HEK293 (cell line): Measurements from ENCODE around the gene ERBB4.

Experiments used
- CTCF ChIA-PET: fragments of 350-600 bp; formaldehyde crosslinking; extraction: SDS; loops from one replicate; lab custom pipeline; 2021; ENCODE audit warnings: antibody characterized with exemption; lab: Yijun Ruan, JAX
- POLR2A ChIA-PET: fragments of 300-600 bp; formaldehyde crosslinking; extraction: SDS; loops from one replicate; lab custom pipeline; 2020; ENCODE audit warnings: antibody characterized with exemption, inconsistent platforms; lab: Yijun Ruan, JAX
- H3K27ac ChIP-seq: fragments of 200-500 bp; sonication (Bioruptor generic); 2 replicates; pipeline ENCODE4 v1.5.1; 2014; ENCODE audit warnings: low read depth, low read length, control low read depth, inconsistent platforms; ENCODE audit errors: extremely low read depth
- H3K36me3 ChIP-seq, 2 experiments: fragments of 200-500 bp in 1 of 2; sonication (Bioruptor generic) in 1 of 2; 1 replicate in 1 of 2; 2 replicates in 1 of 2; pipeline ENCODE4 v1.5.1; 2014 to 2017; ENCODE audit warnings: inconsistent platforms in 2 of 2, low read length in 2 of 2; ENCODE audit not compliant: control insufficient read depth in 2 of 2, insufficient read depth in 1 of 2
- H3K4me1 ChIP-seq: fragments of 200-500 bp; sonication (Bioruptor generic); 2 replicates; pipeline ENCODE4 v1.5.1; 2014; ENCODE audit warnings: mild to moderate bottlenecking, low read length, inconsistent platforms; ENCODE audit not compliant: control insufficient read depth, insufficient read depth
- H3K4me3 ChIP-seq: 2 replicates; pipeline ENCODE4 v1.5.1; 2011; ENCODE audit warnings: low read depth, mild to moderate bottlenecking, control low read depth, low read length, moderate library complexity
- H3K9me3 ChIP-seq: fragments of 200-500 bp; sonication (Bioruptor generic); 2 replicates; pipeline ENCODE4 v1.5.1; 2014; ENCODE audit warnings: low read depth, low read length, inconsistent platforms; ENCODE audit not compliant: control insufficient read depth, insufficient read depth
- ATF2 ChIP-seq: fragments of 450-650 bp; formaldehyde crosslinking; IDR thresholded peaks from 2 replicates; pipeline ENCODE4 v1.5.1; 2016; ENCODE audit warnings: missing biosample characterization, missing genetic modification characterization, low read depth
- BCL6B ChIP-seq: fragments of 450-650 bp; formaldehyde crosslinking; IDR thresholded peaks from 2 replicates; pipeline ENCODE4 v1.5.1; 2017; ENCODE audit warnings: missing biosample characterization, missing genetic modification characterization
- HOXA7 ChIP-seq: sonication (generic); formaldehyde crosslinking; IDR thresholded peaks from 2 replicates; pipeline ENCODE4 v1.8.1; 2022; ENCODE audit warnings: missing genetic modification reagents, borderline replicate concordance
- MYNN ChIP-seq: fragments of 450-650 bp; formaldehyde crosslinking; IDR thresholded peaks from 2 replicates; pipeline ENCODE4 v1.5.1; 2016; ENCODE audit warnings: missing biosample characterization, missing genetic modification characterization, borderline replicate concordance
- MZF1 ChIP-seq: fragments of 450-650 bp; formaldehyde crosslinking; IDR thresholded peaks from 2 replicates; pipeline ENCODE4 v1.5.1; 2017; ENCODE audit warnings: missing biosample characterization, missing genetic modification characterization, borderline replicate concordance
- RBAK ChIP-seq: fragments of 450-650 bp; formaldehyde crosslinking; IDR thresholded peaks from 2 replicates; pipeline ENCODE4 v1.5.1; 2016; ENCODE audit warnings: missing biosample characterization, missing genetic modification characterization
- SCRT1 ChIP-seq: fragments of 450-650 bp; formaldehyde crosslinking; IDR thresholded peaks from 2 replicates; pipeline ENCODE4 v1.5.1; 2016; ENCODE audit warnings: missing biosample characterization, missing genetic modification characterization, borderline replicate concordance
- SP7 ChIP-seq: fragments of 450-650 bp; formaldehyde crosslinking; IDR thresholded peaks from 2 replicates; pipeline ENCODE4 v1.5.1; 2016; ENCODE audit warnings: missing biosample characterization, missing genetic modification characterization
- ZBTB1 ChIP-seq: fragments of 450-650 bp; formaldehyde crosslinking; IDR thresholded peaks from 2 replicates; pipeline ENCODE4 v1.5.1; 2016; ENCODE audit warnings: missing biosample characterization, missing genetic modification characterization
- ZBTB21 ChIP-seq: fragments of 450-650 bp; formaldehyde crosslinking; IDR thresholded peaks from 2 replicates; pipeline ENCODE4 v1.5.1; 2017; ENCODE audit warnings: missing biosample characterization, missing genetic modification characterization
- ZIC2 ChIP-seq: fragments of 450-650 bp; formaldehyde crosslinking; IDR thresholded peaks from 2 replicates; pipeline ENCODE4 v1.5.1; 2016; ENCODE audit warnings: missing biosample characterization, missing genetic modification characterization
- ZNF10 ChIP-seq: fragments of 450-650 bp; formaldehyde crosslinking; IDR thresholded peaks from 2 replicates; pipeline ENCODE4 v1.5.1; 2017; ENCODE audit warnings: missing biosample characterization, missing genetic modification characterization
- ZNF18 ChIP-seq: fragments of 450-650 bp; formaldehyde crosslinking; IDR thresholded peaks from 2 replicates; pipeline ENCODE4 v1.5.1; 2016; ENCODE audit warnings: missing biosample characterization, missing genetic modification characterization
- ZNF23 ChIP-seq: fragments of 450-650 bp; formaldehyde crosslinking; IDR thresholded peaks from 2 replicates; pipeline ENCODE4 v1.5.1; 2016; ENCODE audit warnings: missing biosample characterization, missing genetic modification characterization, borderline replicate concordance
- ZNF280C ChIP-seq: fragments of 450-650 bp; formaldehyde crosslinking; IDR thresholded peaks from 2 replicates; pipeline ENCODE4 v1.5.1; 2016; ENCODE audit warnings: missing biosample characterization, missing genetic modification characterization
- ZNF311 ChIP-seq: fragments of 450-650 bp; formaldehyde crosslinking; IDR thresholded peaks from 2 replicates; pipeline ENCODE4 v1.5.1; 2017; ENCODE audit warnings: missing biosample characterization, missing genetic modification characterization, borderline replicate concordance
- ZNF423 ChIP-seq: fragments of 450-650 bp; formaldehyde crosslinking; IDR thresholded peaks from 2 replicates; pipeline ENCODE4 v1.5.1; 2016; ENCODE audit warnings: missing biosample characterization, missing genetic modification characterization
- ZNF571 ChIP-seq: fragments of 450-650 bp; formaldehyde crosslinking; IDR thresholded peaks from 2 replicates; pipeline ENCODE4 v1.5.0; 2017; ENCODE audit warnings: missing biosample characterization, missing genetic modification characterization
- ZNF585B ChIP-seq: fragments of 450-650 bp; formaldehyde crosslinking; IDR thresholded peaks from 2 replicates; pipeline ENCODE4 v1.5.1; 2016; ENCODE audit warnings: missing biosample characterization, missing genetic modification characterization
- ZNF629 ChIP-seq: fragments of 450-650 bp; formaldehyde crosslinking; IDR thresholded peaks from 2 replicates; pipeline ENCODE4 v1.5.1; 2017; ENCODE audit warnings: missing biosample characterization, missing genetic modification characterization
- ZNF639 ChIP-seq: fragments of 450-650 bp; formaldehyde crosslinking; IDR thresholded peaks from 2 replicates; pipeline ENCODE4 v1.5.1; 2016; ENCODE audit warnings: missing biosample characterization, missing genetic modification characterization
- ZNF701 ChIP-seq: fragments of 450-650 bp; formaldehyde crosslinking; IDR thresholded peaks from 2 replicates; pipeline ENCODE4 v1.5.1; 2016; ENCODE audit warnings: missing biosample characterization, missing genetic modification characterization
- ZNF707 ChIP-seq: fragments of 450-650 bp; formaldehyde crosslinking; IDR thresholded peaks from 2 replicates; pipeline ENCODE4 v1.5.1; 2016; ENCODE audit warnings: missing biosample characterization, missing genetic modification characterization
- ZNF768 ChIP-seq: fragments of 450-650 bp; formaldehyde crosslinking; IDR thresholded peaks from 2 replicates; pipeline ENCODE4 v1.5.1; 2018; ENCODE audit warnings: missing biosample characterization, mild to moderate bottlenecking, missing genetic modification characterization
- ZNF777 ChIP-seq: fragments of 450-650 bp; formaldehyde crosslinking; IDR thresholded peaks from 2 replicates; pipeline ENCODE4 v1.5.1; 2017; ENCODE audit warnings: missing biosample characterization, missing genetic modification characterization, borderline replicate concordance
- ZNF792 ChIP-seq: fragments of 450-650 bp; formaldehyde crosslinking; IDR thresholded peaks from 2 replicates; pipeline ENCODE4 v1.5.1; 2016; ENCODE audit warnings: missing biosample characterization, missing genetic modification characterization
- ZSCAN23 ChIP-seq: fragments of 450-650 bp; formaldehyde crosslinking; IDR thresholded peaks from 2 replicates; pipeline ENCODE4 v1.5.1; 2016; ENCODE audit warnings: missing biosample characterization, missing genetic modification characterization

The ERBB4 gene

GRCh38 chr2:212416086-212416485, 122.5 kb downstream of the ERBB4 start:
- Histone ChIP-seq H3K9me3 (no peaks in the 10 kb centered on the region), H3K27ac (no peak overlapping the region), H3K4me3 (no peak overlapping the region), H3K4me1 (no peaks in the 10 kb centered on the region), H3K36me3 (no peaks in the 10 kb centered on the region)
- CTCF ChIA-PET: no interaction called here
- TF ChIP-seq ZNF768 (tag by site-specific recombination): no peak
- TF ChIP-seq HOXA7 (CRISPR knock-in tag): no peak
- TF ChIP-seq SCRT1 (tag by site-specific recombination): no peak
- no peak for TF ChIP-seq MYNN (tag by site-specific recombination)
- TF ChIP-seq ZNF423: no peak
- TF ChIP-seq BCL6B: no peak
- TF ChIP-seq ZSCAN23 (tag by site-specific recombination): no peak
- TF ChIP-seq ZIC2 (tag by site-specific recombination): no peak
- TF ChIP-seq ZNF311 (tag by site-specific recombination): no peak
- TF ChIP-seq ZNF585B: no peak
- no peak for TF ChIP-seq ZNF571 (tag by site-specific recombination)
- no peak for TF ChIP-seq ZNF792 (tag by site-specific recombination)
- no peak for TF ChIP-seq ZNF701
- no peak for TF ChIP-seq SP7 (tag by site-specific recombination)
- TF ChIP-seq ZNF777 (tag by site-specific recombination): no peak
- TF ChIP-seq ZNF280C: no peak
- no peak for TF ChIP-seq RBAK (tag by site-specific recombination)
- no peak for TF ChIP-seq ZNF10 (tag by site-specific recombination)
- no peak for TF ChIP-seq ZNF639
- no peak for TF ChIP-seq ZNF18 (tag by site-specific recombination)
- POLR2A ChIA-PET: no interaction called here

GRCh38 chr2:212414767-212415211, 123.8 kb downstream of the ERBB4 start:
- no peak for TF ChIP-seq MZF1
- 0 out of 2 replicates have a peak, but pooled peaks have one; percentile 10 for TF ChIP-seq ZNF629
- peak; percentile 59; the same call in 1 of the 2 replicates for TF ChIP-seq ATF2
- no peak for TF ChIP-seq ZNF792 (tag by site-specific recombination)
- no peak for TF ChIP-seq ZNF23 (tag by site-specific recombination)
- no peak for TF ChIP-seq ZNF707 (tag by site-specific recombination)
- TF ChIP-seq ZBTB21 (tag by site-specific recombination): peak; percentile 32; the same call in 1 of the 2 replicates
- TF ChIP-seq ZBTB1 (tag by site-specific recombination): no peak
- POLR2A ChIA-PET: no interaction called here
- H3K4me1 ChIP-seq: no peaks in the 10 kb centered on the region
- H3K36me3 ChIP-seq: no peaks in the 10 kb centered on the region
- H3K9me3 ChIP-seq: no peaks in the 10 kb centered on the region
- no peak overlapping the region for H3K4me3 ChIP-seq
- no peak overlapping the region for H3K27ac ChIP-seq
- CTCF ChIA-PET: no interaction called here
